Kidney epithelial cell (primary cell): Measurements from ENCODE around the gene TIMM50. TPM values are rescaled to one million over a fixed set of nuclear protein-coding genes. Genes with fewer than 3 reads are reported as not detected.

Source experiments
- DNase-seq: peaks from one replicate; pipeline ENCODE4 v3.0.0-alpha.2; 2010; ENCODE audit warnings: low read depth
- H3K27me3 ChIP-seq: 2 replicates; pipeline ENCODE4 v1.6.0; 2011; ENCODE audit warnings: low read length; ENCODE audit not compliant: control insufficient read depth, insufficient read depth
- H3K36me3 ChIP-seq: 2 replicates; pipeline ENCODE4 v1.5.1; 2011; ENCODE audit warnings: low read length; ENCODE audit not compliant: control insufficient read depth, insufficient read depth
- H3K4me3 ChIP-seq: 2 replicates; pipeline ENCODE4 v1.5.1; 2011; ENCODE audit warnings: low read depth, mild to moderate bottlenecking, control low read depth, low read length
- total RNA-seq: library from RNA; depleted of rRNA; stranded (reverse); fragments of >200 nt; gene quantifications from 2 replicates; pipeline ENCODE4 v1.2.3, GENCODE V29; 2015
- TF ChIP-seq, protein P1 (sequence below): IDR thresholded peaks from 2 replicates; pipeline ENCODE4 v1.5.1; 2011; ENCODE audit warnings: mild to moderate bottlenecking, moderate library complexity, low read length, control low read depth, inconsistent platforms; ENCODE audit not compliant: insufficient read depth, poor library complexity, severe bottlenecking

TIMM50 gene
- total RNA-seq, 1 donor from 2014 or later: 89.0 TPM

DNA sequence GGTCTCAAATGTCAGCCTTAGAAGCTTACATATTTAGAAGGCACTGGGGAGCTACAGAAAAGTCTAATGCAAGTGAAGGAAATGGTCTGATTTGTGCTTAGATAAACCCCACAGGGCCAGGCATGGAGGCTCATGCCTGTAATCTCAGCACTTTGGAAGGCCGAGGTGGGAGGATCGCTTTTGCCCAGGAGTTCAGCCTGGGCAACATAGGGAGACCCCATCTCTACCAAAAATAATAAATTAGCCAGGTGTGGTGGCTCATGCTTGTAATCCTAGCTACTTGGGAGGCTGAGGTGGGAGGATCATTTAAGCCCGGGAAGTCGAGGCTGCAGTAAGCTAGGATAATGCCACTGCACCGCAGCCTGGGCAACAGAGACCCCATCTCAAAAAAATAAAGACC is 15.4 kb downstream of the TIMM50 start:
- no peak overlapping the region for H3K4me3 ChIP-seq
- TF ChIP-seq, protein P1, sequence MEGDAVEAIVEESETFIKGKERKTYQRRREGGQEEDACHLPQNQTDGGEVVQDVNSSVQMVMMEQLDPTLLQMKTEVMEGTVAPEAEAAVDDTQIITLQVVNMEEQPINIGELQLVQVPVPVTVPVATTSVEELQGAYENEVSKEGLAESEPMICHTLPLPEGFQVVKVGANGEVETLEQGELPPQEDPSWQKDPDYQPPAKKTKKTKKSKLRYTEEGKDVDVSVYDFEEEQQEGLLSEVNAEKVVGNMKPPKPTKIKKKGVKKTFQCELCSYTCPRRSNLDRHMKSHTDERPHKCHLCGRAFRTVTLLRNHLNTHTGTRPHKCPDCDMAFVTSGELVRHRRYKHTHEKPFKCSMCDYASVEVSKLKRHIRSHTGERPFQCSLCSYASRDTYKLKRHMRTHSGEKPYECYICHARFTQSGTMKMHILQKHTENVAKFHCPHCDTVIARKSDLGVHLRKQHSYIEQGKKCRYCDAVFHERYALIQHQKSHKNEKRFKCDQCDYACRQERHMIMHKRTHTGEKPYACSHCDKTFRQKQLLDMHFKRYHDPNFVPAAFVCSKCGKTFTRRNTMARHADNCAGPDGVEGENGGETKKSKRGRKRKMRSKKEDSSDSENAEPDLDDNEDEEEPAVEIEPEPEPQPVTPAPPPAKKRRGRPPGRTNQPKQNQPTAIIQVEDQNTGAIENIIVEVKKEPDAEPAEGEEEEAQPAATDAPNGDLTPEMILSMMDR: no peak
- peaks cover 43% of the 10 kb centered on the region for H3K27me3 ChIP-seq
- H3K36me3 ChIP-seq: no peaks in the 10 kb centered on the region
- no peak for DNase-seq

DNA sequence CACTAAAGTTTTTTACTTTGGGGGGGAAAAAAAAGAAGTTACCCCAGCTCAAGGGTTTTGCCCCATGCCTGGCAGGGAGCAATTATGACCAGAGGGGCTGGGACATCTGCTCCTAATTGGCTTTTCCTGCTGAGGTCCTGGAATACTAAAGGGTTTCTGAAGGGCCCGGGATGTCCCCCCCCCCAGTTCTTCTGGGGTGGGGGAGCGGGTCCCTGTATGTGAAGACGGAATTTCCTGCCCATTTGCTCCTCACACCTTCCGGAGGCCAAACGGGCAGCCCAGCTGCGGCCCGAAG is 17.0 kb downstream of the TIMM50 start:
- Histone ChIP-seq H3K27me3 (peaks cover 45% of the 10 kb centered on the region), H3K36me3 (no peaks in the 10 kb centered on the region), H3K4me3 (no peak overlapping the region)
- TF ChIP-seq, protein P1: no peak
- no peak for DNase-seq

DNA sequence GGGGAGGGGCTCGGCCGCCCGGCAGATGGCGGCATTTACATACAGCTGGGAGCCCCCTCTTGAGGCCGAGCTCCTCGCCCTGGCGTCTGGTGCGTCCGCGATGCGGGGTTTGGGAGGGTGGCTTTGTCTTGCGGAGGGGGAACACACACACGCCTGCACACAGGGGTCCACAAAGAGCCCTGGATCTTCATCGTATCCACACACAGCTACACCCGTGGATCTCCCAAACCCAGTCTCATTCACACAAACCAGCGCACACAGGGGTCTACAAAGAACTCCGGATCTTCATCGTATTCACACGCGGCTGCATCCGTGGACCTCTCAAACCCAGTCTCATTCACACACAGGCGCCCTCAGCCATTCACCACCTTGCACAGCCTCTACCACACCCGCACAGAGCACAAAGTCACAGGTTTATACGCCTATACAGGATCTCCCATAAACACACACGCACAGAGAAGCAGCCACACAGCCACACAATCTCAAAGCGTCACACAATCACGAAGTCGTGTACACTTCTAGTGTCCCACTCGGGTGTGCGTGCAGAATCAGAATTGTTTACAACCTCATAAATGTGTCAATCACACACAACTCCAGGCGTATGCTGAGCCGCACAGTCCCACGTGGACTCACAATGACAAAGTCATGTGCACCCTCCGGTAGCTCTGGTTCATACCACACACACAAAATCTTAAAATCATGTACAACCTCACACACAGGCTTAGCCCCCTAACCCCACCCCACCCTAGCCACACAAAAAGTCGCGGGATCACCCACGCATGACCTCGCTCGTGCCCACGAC is 17.6 kb downstream of the TIMM50 start:
- H3K36me3 ChIP-seq: no peaks in the 10 kb centered on the region
- TF ChIP-seq, protein P1: peak; percentile 57
- H3K4me3 ChIP-seq: no peak overlapping the region
- DNase-seq: no peak
- peaks cover 47% of the 10 kb centered on the region for H3K27me3 ChIP-seq

DNA sequence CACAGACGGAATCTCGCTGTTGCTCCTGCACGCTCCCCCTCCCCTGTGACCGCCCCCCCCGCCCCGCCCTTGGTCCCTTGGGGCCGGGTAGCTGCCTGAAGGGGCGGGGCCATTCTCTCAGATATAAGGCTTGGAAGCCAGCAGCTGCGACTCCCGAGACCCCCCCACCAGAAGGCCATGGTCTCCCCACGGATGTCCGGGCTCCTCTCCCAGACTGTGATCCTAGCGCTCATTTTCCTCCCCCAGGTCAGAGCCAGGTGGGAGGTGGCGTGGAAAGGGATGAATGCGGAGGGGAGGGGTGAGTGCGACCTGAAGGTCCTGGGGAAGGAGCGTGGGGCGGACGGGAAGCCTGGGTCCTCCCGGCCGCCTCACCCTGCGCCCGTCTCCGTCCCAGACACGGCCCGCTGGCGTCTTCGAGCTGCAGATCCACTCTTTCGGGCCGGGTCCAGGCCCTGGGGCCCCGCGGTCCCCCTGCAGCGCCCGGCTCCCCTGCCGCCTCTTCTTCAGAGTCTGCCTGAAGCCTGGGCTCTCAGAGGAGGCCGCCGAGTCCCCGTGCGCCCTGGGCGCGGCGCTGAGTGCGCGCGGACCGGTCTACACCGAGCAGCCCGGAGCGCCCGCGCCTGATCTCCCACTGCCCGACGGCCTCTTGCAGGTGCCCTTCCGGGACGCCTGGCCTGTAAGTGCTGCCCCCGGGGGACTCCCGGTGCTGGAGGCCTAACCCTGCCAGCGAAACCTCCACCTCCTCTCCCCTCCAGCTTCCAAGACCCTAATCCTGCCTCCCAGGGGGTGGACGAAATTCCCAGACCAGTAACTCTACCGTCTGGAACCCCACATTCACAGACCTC is 18.4 kb downstream of the TIMM50 start, which contains the start of gene DLL3:
DLL3 (plus strand) TSS at position 150 of the 845 bp plus-strand sequence; CDS start at position 178, 28 bp downstream.
- H3K36me3 ChIP-seq: no peaks in the 10 kb centered on the region
- H3K4me3 ChIP-seq: no peak within 1 kb of the TSS
- no peak for DNase-seq
- H3K27me3 ChIP-seq: peaks cover 52% of the 10 kb centered on the region
- TF ChIP-seq, protein P1: no peak

DNA sequence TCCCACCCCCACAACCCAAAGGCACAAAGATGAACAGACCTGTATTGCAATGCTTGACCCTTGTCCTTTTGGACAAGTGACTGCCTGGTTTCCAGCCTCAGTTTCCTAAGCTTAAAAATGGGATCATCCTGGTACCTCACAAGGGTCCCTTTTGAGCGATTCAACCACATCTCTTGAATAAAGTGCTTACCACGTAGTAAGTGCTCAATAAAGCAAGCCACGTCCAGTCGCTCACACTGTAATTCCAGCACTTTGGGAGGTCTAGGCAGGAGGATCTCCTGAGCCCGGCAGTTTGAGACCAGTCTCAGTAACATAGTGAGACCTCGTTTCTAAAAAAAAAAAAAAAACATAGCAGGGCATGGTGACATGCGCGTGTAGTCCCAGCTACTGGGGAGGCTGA is 19.3 kb downstream of the TIMM50 start:
- H3K27me3 ChIP-seq: peaks cover 54% of the 10 kb centered on the region
- no peaks in the 10 kb centered on the region for H3K36me3 ChIP-seq
- H3K4me3 ChIP-seq: no peak overlapping the region
- TF ChIP-seq, protein P1: no peak
- no peak for DNase-seq
